ENCODE data around the gene IGFBP7. TPM values are rescaled to one million over a fixed set of nuclear protein-coding genes. Genes with fewer than 3 reads are reported as not detected.

IGFBP7 gene
- total RNA-seq, 1 donor from 2014 or later, result 1,471 TPM

DNA sequence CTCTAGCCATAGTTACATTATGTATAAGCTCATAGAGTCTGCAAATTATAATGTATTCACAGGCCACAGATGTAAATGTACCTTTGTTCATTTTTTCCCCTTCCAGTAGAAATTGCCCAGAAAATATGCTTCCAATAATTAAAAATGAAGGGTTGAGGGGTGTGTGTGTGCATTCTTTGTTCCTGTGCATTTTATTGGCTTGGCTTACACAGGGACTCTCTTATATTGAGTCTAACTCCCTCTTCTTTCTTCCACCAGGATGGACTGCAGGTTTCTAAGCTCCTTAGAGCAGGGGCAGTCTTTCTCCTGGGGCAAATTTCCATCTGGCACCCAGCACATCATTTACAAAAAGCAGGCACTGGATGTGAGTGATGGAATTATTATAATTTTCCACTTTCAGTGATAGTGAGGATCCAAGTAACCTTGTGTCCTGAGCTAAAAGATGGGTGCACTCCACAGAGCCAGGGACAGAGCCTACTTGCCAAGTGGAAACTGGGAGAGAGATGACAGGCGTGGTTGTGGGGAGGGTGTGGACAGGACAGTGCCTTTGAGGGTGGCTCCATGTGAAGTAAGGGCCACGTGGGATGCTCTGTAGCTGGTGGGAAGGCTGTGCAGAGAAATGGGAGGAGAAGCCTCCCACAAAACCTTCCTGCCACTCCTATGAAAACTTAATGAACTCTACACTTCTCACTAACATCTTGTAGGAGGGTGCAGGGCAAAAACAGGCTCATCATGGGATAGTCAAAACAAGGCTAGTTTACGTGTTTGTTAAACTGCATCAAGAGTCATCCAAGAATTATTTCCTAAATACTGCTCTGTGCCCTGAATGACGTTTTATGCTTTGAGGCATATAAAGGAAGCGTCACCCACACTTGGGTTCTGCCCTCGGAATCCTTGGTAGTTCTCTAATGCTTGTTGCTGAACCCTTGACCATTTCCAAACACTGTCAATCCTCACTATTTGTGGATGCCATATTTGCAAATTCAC is 16.0 kb downstream of the IGFBP7 start:
- TF ChIP-seq, protein P1, sequence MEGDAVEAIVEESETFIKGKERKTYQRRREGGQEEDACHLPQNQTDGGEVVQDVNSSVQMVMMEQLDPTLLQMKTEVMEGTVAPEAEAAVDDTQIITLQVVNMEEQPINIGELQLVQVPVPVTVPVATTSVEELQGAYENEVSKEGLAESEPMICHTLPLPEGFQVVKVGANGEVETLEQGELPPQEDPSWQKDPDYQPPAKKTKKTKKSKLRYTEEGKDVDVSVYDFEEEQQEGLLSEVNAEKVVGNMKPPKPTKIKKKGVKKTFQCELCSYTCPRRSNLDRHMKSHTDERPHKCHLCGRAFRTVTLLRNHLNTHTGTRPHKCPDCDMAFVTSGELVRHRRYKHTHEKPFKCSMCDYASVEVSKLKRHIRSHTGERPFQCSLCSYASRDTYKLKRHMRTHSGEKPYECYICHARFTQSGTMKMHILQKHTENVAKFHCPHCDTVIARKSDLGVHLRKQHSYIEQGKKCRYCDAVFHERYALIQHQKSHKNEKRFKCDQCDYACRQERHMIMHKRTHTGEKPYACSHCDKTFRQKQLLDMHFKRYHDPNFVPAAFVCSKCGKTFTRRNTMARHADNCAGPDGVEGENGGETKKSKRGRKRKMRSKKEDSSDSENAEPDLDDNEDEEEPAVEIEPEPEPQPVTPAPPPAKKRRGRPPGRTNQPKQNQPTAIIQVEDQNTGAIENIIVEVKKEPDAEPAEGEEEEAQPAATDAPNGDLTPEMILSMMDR (conservative IDR thresholded peaks at IDR 0.05; ENCODE audit: low read depth, low read length), result no peak
- no peak for DNase-seq (ENCODE audit: low read depth)
- H3K4me3 ChIP-seq (ENCODE audit: low read depth, low read length), result no peak overlapping the region

GRCh38 chr4:57091657-57092162 is 18.5 kb downstream of the IGFBP7 start:
- no peak overlapping the region for H3K4me3 ChIP-seq (ENCODE audit: low read depth, low read length)
- TF ChIP-seq, protein P1 (conservative IDR thresholded peaks at IDR 0.05; ENCODE audit: low read depth, low read length), result no peak
- DNase-seq (ENCODE audit: low read depth), result no peak

- no peak overlapping the region for H3K4me3 ChIP-seq (ENCODE audit: low read depth, low read length)
- TF ChIP-seq, protein P1 (conservative IDR thresholded peaks at IDR 0.05; ENCODE audit: low read depth, low read length), result no peak
- DNase-seq (ENCODE audit: low read depth), result no peak
These were observed 20.1 kb downstream of the IGFBP7 start for GRCh38 chr4:57090079-57090478.

GRCh38 chr4:57089549-57089948 is 20.6 kb downstream of the IGFBP7 start:
- TF ChIP-seq, protein P1 (conservative IDR thresholded peaks at IDR 0.05; ENCODE audit: low read depth, low read length), result no peak
- no peak overlapping the region for H3K4me3 ChIP-seq (ENCODE audit: low read depth, low read length)
- no peak for DNase-seq (ENCODE audit: low read depth)

GRCh38 chr4:57086031-57086723 is 24.0 kb downstream of the IGFBP7 start:
- DNase-seq (ENCODE audit: low read depth), result no peak
- H3K4me3 ChIP-seq (ENCODE audit: low read depth, low read length), result no peak overlapping the region
- TF ChIP-seq, protein P1 (conservative IDR thresholded peaks at IDR 0.05; ENCODE audit: low read depth, low read length), result no peak

DNA sequence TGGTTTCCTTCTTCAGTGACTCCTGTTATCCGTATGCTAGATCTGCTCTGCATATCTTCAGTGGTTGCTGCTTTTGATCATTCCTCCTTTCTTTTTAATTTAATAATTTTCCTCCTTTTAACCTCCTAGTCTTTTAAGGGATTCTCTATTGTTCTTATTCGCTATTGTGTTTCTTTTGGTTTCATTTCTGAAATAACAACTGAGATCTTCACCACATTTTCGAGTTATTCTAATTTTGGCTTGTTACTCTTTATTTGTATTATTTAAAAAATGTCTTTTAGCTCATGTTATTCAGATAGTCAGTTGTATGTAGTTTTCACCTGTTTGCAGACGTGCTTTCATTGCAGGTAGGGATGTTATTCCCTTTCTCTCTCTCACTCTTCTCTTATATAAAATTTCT is 24.9 kb downstream of the IGFBP7 start:
- TF ChIP-seq, protein P1 (conservative IDR thresholded peaks at IDR 0.05; ENCODE audit: low read depth, low read length), result no peak
- no peak for DNase-seq (ENCODE audit: low read depth)
- H3K4me3 ChIP-seq (ENCODE audit: low read depth, low read length), result no peak overlapping the region

Data from epithelial cell of proximal tubule (primary cell).